Activated CD4-positive, alpha-beta T cell treated with anti-CD3 and anti-CD28 coated beads for 36 hours (primary cell): ENCODE data around the gene CRISPLD2. TPM values are rescaled to one million over a fixed set of nuclear protein-coding genes. Genes with fewer than 3 reads are reported as not detected.
A peak's percentile ranks its signal among the peaks of the same experiment; 100 is the strongest.

Source experiments
- ATAC-seq: fragments of 200-7000 bp; cut with Tn5 transposase; one replicate; pipeline ENCODE4 v1.10.0; 2021; ENCODE audit warnings: mild to moderate bottlenecking, moderate library complexity
- CTCF ChIA-PET: fragments of 350-600 bp; sonication (Branson Sonifier 250); formaldehyde crosslinking; loops from one replicate; lab custom pipeline; 2021; ENCODE audit warnings: antibody characterized with exemption; lab: Charles Lee
- POLR2A ChIA-PET: fragments of 350-600 bp; sonication (Branson Sonifier 250); formaldehyde crosslinking; loops from one replicate; lab custom pipeline; 2021; ENCODE audit warnings: antibody characterized with exemption, inconsistent platforms; lab: Charles Lee
- DNase-seq: peaks from one replicate; pipeline ENCODE4 v3.0.0-alpha.2; 2020
- H3K27ac Mint-ChIP-seq: one replicate; pipeline ENCODE4 v1.8.0; 2021; ENCODE audit warnings: mixed read lengths
- H3K27me3 Mint-ChIP-seq: one replicate; pipeline ENCODE4 v1.8.0; 2021; ENCODE audit warnings: mixed read lengths
- H3K36me3 Mint-ChIP-seq: one replicate; pipeline ENCODE4 v1.8.0; 2021; ENCODE audit warnings: low read depth, mixed read lengths
- H3K4me1 Mint-ChIP-seq: one replicate; pipeline ENCODE4 v1.8.0; 2021; ENCODE audit warnings: mixed read lengths
- H3K4me3 Mint-ChIP-seq: one replicate; pipeline ENCODE4 v1.8.0; 2021; ENCODE audit warnings: mild to moderate bottlenecking, moderate library complexity, mixed read lengths
- H3K9me3 Mint-ChIP-seq: one replicate; pipeline ENCODE4 v1.8.0; 2021; ENCODE audit warnings: low read depth, mixed read lengths
- intact Hi-C, 2 experiments: fragments of 100-400 bp; cut with DNase I in 1 of 2; cut with micrococcal nuclease in 1 of 2; formaldehyde crosslinking; loops; one replicate each; pipeline versions ENCODE4 v1.14.2 to v1.15.1; 2022 to 2024; cut with DNase I, micrococcal nuclease
- total RNA-seq, 2 experiments: library from RNA; stranded (reverse); gene quantifications; one replicate each; pipeline ENCODE4 v1.2.3, GENCODE V29; 2021

The CRISPLD2 gene
- total RNA-seq, 2 experiments from 2014 or later, result 0.05 to 0.11 TPM

GRCh38 chr16:84891149-84891795 is 71.5 kb downstream of the CRISPLD2 start:
- CTCF ChIA-PET, result interaction anchor here (1.0 kb wide), 1 partner anchor 958 kb away, joined by 3 read pairs; no protein-coding TSS in a partner anchor
- ATAC-seq (no peak), DNase-seq (no peak)
- POLR2A ChIA-PET, result no interaction called here
- intact Hi-C loops, result no loop called here
- Mint-ChIP-seq H3K36me3 (no peaks in the 10 kb centered on the region), H3K27me3 (peaks cover 2% of the 10 kb centered on the region), H3K4me3 (no peak overlapping the region), H3K9me3 (no peaks in the 10 kb centered on the region), H3K4me1 (no peaks in the 10 kb centered on the region), H3K27ac (no peak overlapping the region)

- Mint-ChIP-seq H3K36me3 (no peaks in the 10 kb centered on the region), H3K27ac (no peak overlapping the region), H3K4me1 (no peaks in the 10 kb centered on the region), H3K4me3 (no peak overlapping the region), H3K9me3 (no peaks in the 10 kb centered on the region), H3K27me3 (peaks cover 2% of the 10 kb centered on the region)
- no peak for DNase-seq
- no peak for ATAC-seq
- ChIA-PET POLR2A (no interaction called here), CTCF (interaction anchor here (0.6 kb wide), 1 partner anchor 257 kb away, joined by 3 read pairs; no protein-coding TSS in a partner anchor)
- intact Hi-C loops, result no loop called here
These were observed 72.3 kb downstream of the CRISPLD2 start for GRCh38 chr16:84892097-84892496.

GRCh38 chr16:84893467-84893848 is 73.7 kb downstream of the CRISPLD2 start:
- ChIA-PET CTCF (no interaction called here), POLR2A (no interaction called here)
- Mint-ChIP-seq H3K4me3 (no peak overlapping the region), H3K27ac (no peak overlapping the region), H3K36me3 (no peaks in the 10 kb centered on the region), H3K27me3 (peaks cover 2% of the 10 kb centered on the region), H3K9me3 (no peaks in the 10 kb centered on the region), H3K4me1 (peaks cover 4% of the 10 kb centered on the region)
- no peak for ATAC-seq
- DNase-seq, result no peak
- intact Hi-C loops, result no loop called here

- H3K4me1 Mint-ChIP-seq, result peaks cover 4% of the 10 kb centered on the region
- ChIA-PET POLR2A (no interaction called here), CTCF (no interaction called here)
- ATAC-seq (no peak), DNase-seq (no peak)
- intact Hi-C loops, result no loop called here
- no peak overlapping the region for H3K27ac Mint-ChIP-seq
- no peaks in the 10 kb centered on the region for H3K9me3 Mint-ChIP-seq
- no peaks in the 10 kb centered on the region for H3K36me3 Mint-ChIP-seq
- H3K27me3 Mint-ChIP-seq, result peaks cover 2% of the 10 kb centered on the region
- no peak overlapping the region for H3K4me3 Mint-ChIP-seq
These were observed 74.2 kb downstream of the CRISPLD2 start for GRCh38 chr16:84893849-84894599.

GRCh38 chr16:84895016-84895415 is 75.2 kb downstream of the CRISPLD2 start:
- Mint-ChIP-seq H3K27ac (no peak overlapping the region), H3K4me3 (no peak overlapping the region), H3K9me3 (no peaks in the 10 kb centered on the region), H3K36me3 (no peaks in the 10 kb centered on the region), H3K27me3 (peaks cover 2% of the 10 kb centered on the region), H3K4me1 (peaks cover 4% of the 10 kb centered on the region)
- intact Hi-C loops, result no loop called here
- DNase-seq (no peak), ATAC-seq (no peak)
- ChIA-PET POLR2A (no interaction called here), CTCF (no interaction called here)

- H3K36me3 Mint-ChIP-seq, result no peaks in the 10 kb centered on the region
- peaks cover 2% of the 10 kb centered on the region for H3K27me3 Mint-ChIP-seq
- intact Hi-C loops, result no loop called here
- no peaks in the 10 kb centered on the region for H3K9me3 Mint-ChIP-seq
- DNase-seq (no peak), ATAC-seq (no peak)
- H3K27ac Mint-ChIP-seq, result no peak overlapping the region
- CTCF ChIA-PET, result no interaction called here
- H3K4me3 Mint-ChIP-seq, result no peak overlapping the region
- H3K4me1 Mint-ChIP-seq, result peaks cover 4% of the 10 kb centered on the region
- POLR2A ChIA-PET, result no interaction called here
These were observed 77.1 kb downstream of the CRISPLD2 start for GRCh38 chr16:84896847-84897246.

GRCh38 chr16:84897911-84898377 is 78.2 kb downstream of the CRISPLD2 start:
- no peak overlapping the region for H3K27ac Mint-ChIP-seq
- H3K4me3 Mint-ChIP-seq, result no peak overlapping the region
- CTCF ChIA-PET, result interaction anchor here (2.0 kb wide), 1 partner anchor 17 kb away, joined by 5 read pairs; no protein-coding TSS in a partner anchor
- POLR2A ChIA-PET, result no interaction called here
- intact Hi-C loops, result no loop called here
- peaks cover 4% of the 10 kb centered on the region for H3K4me1 Mint-ChIP-seq
- no peak for DNase-seq
- no peak for ATAC-seq
- peaks cover 2% of the 10 kb centered on the region for H3K27me3 Mint-ChIP-seq
- no peaks in the 10 kb centered on the region for H3K36me3 Mint-ChIP-seq
- no peaks in the 10 kb centered on the region for H3K9me3 Mint-ChIP-seq

- no peak overlapping the region for H3K27ac Mint-ChIP-seq
- CTCF ChIA-PET, result interaction anchor here (2.0 kb wide), 1 partner anchor 17 kb away, joined by 5 read pairs; no protein-coding TSS in a partner anchor
- POLR2A ChIA-PET, result no interaction called here
- ATAC-seq, result peak; percentile 58
- no peak overlapping the region for H3K4me3 Mint-ChIP-seq
- H3K27me3 Mint-ChIP-seq, result peaks cover 2% of the 10 kb centered on the region
- intact Hi-C loops, result no loop called here
- DNase-seq, result peak; percentile 21
- no peaks in the 10 kb centered on the region for H3K9me3 Mint-ChIP-seq
- no peaks in the 10 kb centered on the region for H3K36me3 Mint-ChIP-seq
- peaks cover 4% of the 10 kb centered on the region for H3K4me1 Mint-ChIP-seq
These were observed 78.7 kb downstream of the CRISPLD2 start for GRCh38 chr16:84898447-84898846.

GRCh38 chr16:84899414-84899813 is 79.6 kb downstream of the CRISPLD2 start:
- Mint-ChIP-seq H3K27me3 (peaks cover under 1% of the 10 kb centered on the region), H3K9me3 (no peaks in the 10 kb centered on the region), H3K27ac (no peak overlapping the region), H3K36me3 (no peaks in the 10 kb centered on the region), H3K4me3 (no peak overlapping the region), H3K4me1 (peaks cover 4% of the 10 kb centered on the region)
- intact Hi-C loops, result no loop called here
- CTCF ChIA-PET, result interaction anchor here (2.0 kb wide), 1 partner anchor 18 kb away, joined by 5 read pairs; no protein-coding TSS in a partner anchor
- POLR2A ChIA-PET, result no interaction called here
- ATAC-seq, result no peak
- no peak for DNase-seq

DNA sequence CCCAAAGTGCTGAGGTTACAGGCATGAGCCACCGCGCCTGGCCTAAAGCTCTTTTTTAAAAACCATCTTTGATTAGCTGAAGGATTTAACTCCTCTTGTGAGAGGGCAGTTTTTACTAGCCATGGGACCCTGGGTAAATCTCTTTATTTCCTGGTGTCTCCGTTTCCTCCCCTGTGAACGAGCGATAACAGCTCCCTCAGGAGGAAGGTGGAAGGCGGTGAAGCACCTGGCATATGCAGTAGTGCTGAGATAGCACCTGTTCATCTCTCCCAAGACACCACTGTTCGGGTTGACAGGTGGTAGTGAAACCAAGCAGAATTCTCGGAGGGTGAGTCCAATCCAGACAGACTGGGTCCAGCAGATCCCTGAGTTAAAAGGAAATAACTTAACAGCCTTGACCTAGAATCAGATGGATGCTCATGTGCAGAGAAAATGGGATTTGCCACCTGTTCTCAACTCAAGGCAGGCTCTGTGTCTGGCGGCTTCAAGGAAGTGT is 86.2 kb downstream of the CRISPLD2 start:
- Mint-ChIP-seq H3K27me3 (no peaks in the 10 kb centered on the region), H3K36me3 (no peaks in the 10 kb centered on the region), H3K9me3 (no peaks in the 10 kb centered on the region), H3K4me3 (no peak overlapping the region), H3K4me1 (no peaks in the 10 kb centered on the region), H3K27ac (no peak overlapping the region)
- intact Hi-C loops, result no loop called here
- ChIA-PET POLR2A (no interaction called here), CTCF (interaction anchor here (0.6 kb wide), 1 partner anchor 150 kb away, joined by 3 read pairs; no protein-coding TSS in a partner anchor)
- ATAC-seq, result no peak
- DNase-seq, result no peak

GRCh38 chr16:84907051-84907450 is 87.3 kb downstream of the CRISPLD2 start:
- no peak overlapping the region for H3K4me3 Mint-ChIP-seq
- CTCF ChIA-PET, result no interaction called here
- ATAC-seq (no peak), DNase-seq (no peak)
- H3K36me3 Mint-ChIP-seq, result no peaks in the 10 kb centered on the region
- no peaks in the 10 kb centered on the region for H3K27me3 Mint-ChIP-seq
- no peak overlapping the region for H3K27ac Mint-ChIP-seq
- POLR2A ChIA-PET, result no interaction called here
- H3K9me3 Mint-ChIP-seq, result no peaks in the 10 kb centered on the region
- H3K4me1 Mint-ChIP-seq, result no peaks in the 10 kb centered on the region
- intact Hi-C loops, result no loop called here
